Measurements from ENCODE around the gene DPYSL3.

DNA sequence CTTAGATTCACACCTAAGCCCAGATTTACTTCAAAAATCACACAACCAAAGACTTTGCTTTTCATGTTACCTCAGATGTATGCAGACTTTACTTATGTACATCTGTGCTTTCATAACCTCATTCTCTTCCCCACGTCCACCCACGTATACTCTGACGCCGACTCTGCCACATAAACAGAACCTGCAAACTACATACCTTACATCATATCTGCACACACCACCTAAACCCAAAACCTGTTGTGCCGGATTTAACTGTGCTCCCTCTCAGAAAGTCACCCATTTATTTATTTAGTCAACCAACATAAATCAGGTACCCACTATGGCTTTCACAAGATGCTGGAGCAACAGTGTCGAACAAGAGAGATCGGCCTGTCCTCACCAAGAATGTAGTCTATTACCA, 1.0 kb upstream of the DPYSL3 start:
- no peak for TF ChIP-seq EZH2 (IDR thresholded peaks at IDR 0.05)
- no peak for TF ChIP-seq POLR2AphosphoS5 (IDR thresholded peaks at IDR 0.05; ENCODE audit: borderline replicate concordance, low read depth, low read length)

All from SK-N-MC (cell line).